Upper lobe of left lung (tissue), 6 donors: ENCODE measurements around the gene STOX2. TPM values are rescaled to one million over a fixed set of nuclear protein-coding genes. Genes with fewer than 3 reads are reported as not detected.

ENCODE experiments used
- ATAC-seq, 2 donors: fragments of 200-7000 bp; cut with Tn5 transposase; one replicate each; pipeline ENCODE4 v1.9.1; 2022; ENCODE audit warnings: mild to moderate bottlenecking in 2 of 2, moderate library complexity in 2 of 2; ENCODE audit not compliant: low FRiP score in 2 of 2
- DNase-seq, 2 donors: peaks; one replicate each; pipeline ENCODE4 v3.0.0-alpha.2; 2019 to 2020
- H3K27ac ChIP-seq, 4 donors: fragments of 200-600 bp; sonication (generic); one replicate each; pipeline ENCODE4 v1.5.1; 2016 to 2019
- H3K27me3 ChIP-seq, 4 donors: fragments of 200-600 bp; sonication (generic); one replicate each; pipeline ENCODE4 v1.5.1; 2017 to 2019
- H3K36me3 ChIP-seq, 4 donors: fragments of 200-600 bp; sonication (generic); one replicate each; pipeline ENCODE4 v1.5.1; 2016 to 2019
- H3K4me1 ChIP-seq, 4 donors: fragments of 200-600 bp; sonication (generic); one replicate each; pipeline ENCODE4 v1.5.1; 2018 to 2019
- H3K4me3 ChIP-seq, 4 donors: fragments of 200-600 bp; sonication (generic); one replicate each; pipeline ENCODE4 v1.5.1; 2017 to 2019; ENCODE audit warnings: mild to moderate bottlenecking in 2 of 4, moderate library complexity in 1 of 4
- H3K9me3 ChIP-seq, 4 donors: fragments of 200-600 bp; sonication (generic); one replicate each; pipeline ENCODE4 v1.5.1; 2018 to 2019
- EP300 ChIP-seq, 4 donors: sonication (generic); formaldehyde crosslinking; IDR thresholded peaks; one replicate each; pipeline ENCODE4 v1.5.1; 2017; ENCODE audit warnings: antibody characterized with exemption in 4 of 4, control low read depth in 2 of 4
- POLR2A ChIP-seq, 4 donors: fragments of 450-650 bp; IDR thresholded peaks; one replicate each; pipeline ENCODE4 v1.5.1; 2016 to 2017; ENCODE audit warnings: antibody characterized with exemption in 4 of 4, mild to moderate bottlenecking in 2 of 4
- POLR2AphosphoS5 ChIP-seq, 2 donors: sonication (generic); formaldehyde crosslinking; IDR thresholded peaks; one replicate each; pipeline ENCODE4 v1.5.1; 2017; ENCODE audit warnings: antibody characterized with exemption in 2 of 2
- WGBS, 2 donors: methylation state at CpG; one replicate each; pipeline ENCODE4 v1.1.5; 2017 to 2018; 5-methylcytosine and 5-hydroxymethylcytosine counted together
- total RNA-seq, 6 donors: library from RNA; depleted of rRNA in 4 of 6; stranded (reverse); fragments of >200 nt in 4 of 6; gene quantifications; one replicate each; pipeline versions ENCODE4 v1.1.0 to v1.2.1, GENCODE V29; 2016 to 2021
- TF ChIP-seq, protein P1 (sequence below), 6 experiments: fragments of 450-650 bp in 4 of 6; fragments of 200-600 bp in 2 of 6; sonication (generic) in 2 of 6; IDR thresholded peaks; one replicate each; pipeline ENCODE4 v1.5.1; 2016 to 2019; ENCODE audit warnings: antibody characterized with exemption in 6 of 6
- donor health status: DM: no; HTN: no; CAD: no; lungs with moderate emphysema.
- donor health status: DM: no; HTN: yes; CAD: no; lungs with severe emphysema.

STOX2 gene
- total RNA-seq, 6 donors from 2014 or later = 10.1 to 49.2 (median 24.1) TPM

DNA sequence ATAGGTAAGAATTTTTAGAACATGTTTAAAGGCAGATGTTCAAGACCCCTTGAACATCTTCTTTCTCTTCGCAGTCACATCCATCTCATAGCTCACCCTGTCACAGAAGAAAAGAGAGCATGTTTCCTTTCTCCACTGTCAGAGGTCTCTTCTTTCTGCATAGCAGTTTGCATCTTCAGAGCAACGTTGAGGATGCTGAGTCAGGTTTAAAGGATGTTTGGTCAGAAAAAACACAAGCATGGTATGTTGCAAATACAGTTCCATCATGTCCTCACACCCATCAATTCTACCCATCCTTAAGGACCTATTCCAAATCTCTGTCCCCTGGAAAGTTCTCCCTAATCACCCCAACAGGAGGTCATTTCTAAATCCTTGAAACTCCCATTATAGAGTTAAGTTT lies 84.8 kb downstream of the STOX2 start:
- ATAC-seq (no peak), DNase-seq (no peak)
- H3K4me3 ChIP-seq = no peak overlapping the region
- H3K36me3 ChIP-seq = no peaks in the 10 kb centered on the region
- no peaks in the 10 kb centered on the region for H3K9me3 ChIP-seq
- TF ChIP-seq, protein P1, sequence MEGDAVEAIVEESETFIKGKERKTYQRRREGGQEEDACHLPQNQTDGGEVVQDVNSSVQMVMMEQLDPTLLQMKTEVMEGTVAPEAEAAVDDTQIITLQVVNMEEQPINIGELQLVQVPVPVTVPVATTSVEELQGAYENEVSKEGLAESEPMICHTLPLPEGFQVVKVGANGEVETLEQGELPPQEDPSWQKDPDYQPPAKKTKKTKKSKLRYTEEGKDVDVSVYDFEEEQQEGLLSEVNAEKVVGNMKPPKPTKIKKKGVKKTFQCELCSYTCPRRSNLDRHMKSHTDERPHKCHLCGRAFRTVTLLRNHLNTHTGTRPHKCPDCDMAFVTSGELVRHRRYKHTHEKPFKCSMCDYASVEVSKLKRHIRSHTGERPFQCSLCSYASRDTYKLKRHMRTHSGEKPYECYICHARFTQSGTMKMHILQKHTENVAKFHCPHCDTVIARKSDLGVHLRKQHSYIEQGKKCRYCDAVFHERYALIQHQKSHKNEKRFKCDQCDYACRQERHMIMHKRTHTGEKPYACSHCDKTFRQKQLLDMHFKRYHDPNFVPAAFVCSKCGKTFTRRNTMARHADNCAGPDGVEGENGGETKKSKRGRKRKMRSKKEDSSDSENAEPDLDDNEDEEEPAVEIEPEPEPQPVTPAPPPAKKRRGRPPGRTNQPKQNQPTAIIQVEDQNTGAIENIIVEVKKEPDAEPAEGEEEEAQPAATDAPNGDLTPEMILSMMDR (IDR thresholded peaks at IDR 0.05) = no peak
- no peak for TF ChIP-seq EP300 (IDR thresholded peaks at IDR 0.05)
- TF ChIP-seq POLR2A (IDR thresholded peaks at IDR 0.05) = no peak
- TF ChIP-seq POLR2AphosphoS5 (IDR thresholded peaks at IDR 0.05) = no peak
- H3K27ac ChIP-seq = no peak overlapping the region
- 63 to 66% methylated on average over 2 of the region's 2 CpGs for WGBS, 2 donors
- no peaks in the 10 kb centered on the region for H3K27me3 ChIP-seq
- peaks cover 16 to 22% (median 16%) of the 10 kb centered on the region in 4 donors for H3K4me1 ChIP-seq

DNA sequence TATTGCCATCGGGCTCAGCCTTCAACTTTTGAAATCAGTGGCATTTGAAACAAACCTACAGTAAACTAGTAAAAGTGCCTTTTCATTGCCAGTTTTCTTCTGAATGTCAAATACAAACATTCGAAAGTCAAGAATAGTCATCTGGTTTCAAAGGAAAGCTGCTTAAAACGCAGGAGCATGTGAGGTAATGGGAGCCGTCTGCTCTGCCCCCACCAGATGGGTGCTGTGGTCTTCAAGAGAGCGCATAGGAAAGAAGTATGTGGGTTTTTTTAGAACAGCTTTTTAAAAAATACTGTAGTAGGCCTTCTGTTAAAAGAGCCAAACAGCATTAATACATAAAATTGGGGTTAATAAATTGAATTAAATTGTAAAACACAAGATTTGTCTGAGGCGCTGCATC lies 88.6 kb downstream of the STOX2 start:
- DNase-seq (no peak), ATAC-seq (no peak)
- no peak overlapping the region for H3K27ac ChIP-seq
- H3K9me3 ChIP-seq = no peaks in the 10 kb centered on the region
- H3K4me3 ChIP-seq = no peak overlapping the region
- WGBS, 2 donors = 84 to 86% methylated on average over 6 of the region's 6 CpGs
- TF ChIP-seq POLR2A (IDR thresholded peaks at IDR 0.05) (no peak), POLR2AphosphoS5 (IDR thresholded peaks at IDR 0.05) (no peak), EP300 (IDR thresholded peaks at IDR 0.05) (no peak)
- TF ChIP-seq, protein P1 (IDR thresholded peaks at IDR 0.05) = no peak
- no peaks in the 10 kb centered on the region for H3K36me3 ChIP-seq
- H3K4me1 ChIP-seq = peaks cover under 1 to 3% (median 2%) of the 10 kb centered on the region in 4 donors
- H3K27me3 ChIP-seq = no peaks in the 10 kb centered on the region

DNA sequence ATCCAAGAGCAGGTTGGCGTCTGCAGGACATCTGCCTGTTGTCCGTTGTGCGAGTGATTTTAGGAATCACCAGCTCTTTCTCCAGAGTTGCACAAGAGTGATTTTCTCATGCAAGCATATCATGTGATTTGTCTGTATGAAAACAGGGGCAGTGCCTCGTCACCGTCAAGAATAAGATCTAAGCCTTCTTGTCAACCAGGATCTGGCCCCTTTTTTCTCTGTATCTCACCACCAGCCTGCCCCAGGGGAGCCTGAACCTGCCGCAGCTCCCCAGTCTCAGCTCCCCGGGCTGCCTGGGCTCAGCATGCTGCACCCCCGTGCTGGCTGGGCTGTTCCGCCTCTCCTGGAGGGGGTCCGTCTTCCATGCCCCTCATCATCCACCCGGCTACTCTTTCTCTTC lies 90.5 kb downstream of the STOX2 start:
- Histone ChIP-seq H3K27ac (no peak overlapping the region), H3K27me3 (no peaks in the 10 kb centered on the region), H3K36me3 (no peaks in the 10 kb centered on the region), H3K4me1 (no peaks in the 10 kb centered on the region), H3K9me3 (no peaks in the 10 kb centered on the region), H3K4me3 (peak overlapping the region in 1 of 4 donors; percentile 23)
- peak in 1 of 2 donors; percentile 45 for DNase-seq
- TF ChIP-seq, protein P1 (IDR thresholded peaks at IDR 0.05) = no peak
- peak in 1 of 4 donors; percentile 9 for TF ChIP-seq EP300 (IDR thresholded peaks at IDR 0.05)
- 76% methylated on average over 11 of the region's 11 CpGs for WGBS, 2 donors
- ATAC-seq = no peak

DNA sequence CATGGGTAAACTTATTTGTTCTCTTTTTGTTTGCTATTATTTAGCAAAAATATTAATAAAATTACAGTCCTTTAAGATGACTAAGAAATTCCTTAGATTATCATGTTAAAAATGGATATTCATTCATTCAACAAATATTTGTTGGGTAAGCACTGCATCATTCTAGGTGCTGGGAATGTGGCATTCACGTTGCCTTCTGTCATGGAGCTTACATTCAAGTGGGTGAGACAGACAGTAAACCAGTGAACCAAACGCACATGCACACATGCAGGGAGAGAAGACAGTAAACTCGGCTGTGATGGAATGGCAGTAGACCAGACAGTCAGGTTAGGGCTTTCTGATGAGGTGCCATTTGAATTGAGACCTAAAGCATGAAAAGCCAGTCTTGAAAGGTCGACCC lies 91.8 kb downstream of the STOX2 start:
- DNase-seq (no peak), ATAC-seq (no peak)
- TF ChIP-seq EP300 (IDR thresholded peaks at IDR 0.05) (no peak), POLR2AphosphoS5 (IDR thresholded peaks at IDR 0.05) (no peak), POLR2A (IDR thresholded peaks at IDR 0.05) (no peak)
- TF ChIP-seq, protein P1 (IDR thresholded peaks at IDR 0.05) = no peak
- Histone ChIP-seq H3K4me1 (no peaks in the 10 kb centered on the region), H3K27me3 (no peaks in the 10 kb centered on the region), H3K27ac (no peak overlapping the region), H3K9me3 (no peaks in the 10 kb centered on the region), H3K4me3 (no peak overlapping the region), H3K36me3 (no peaks in the 10 kb centered on the region)
- 74 to 93% methylated on average over 4 of the region's 4 CpGs for WGBS, 2 donors

DNA sequence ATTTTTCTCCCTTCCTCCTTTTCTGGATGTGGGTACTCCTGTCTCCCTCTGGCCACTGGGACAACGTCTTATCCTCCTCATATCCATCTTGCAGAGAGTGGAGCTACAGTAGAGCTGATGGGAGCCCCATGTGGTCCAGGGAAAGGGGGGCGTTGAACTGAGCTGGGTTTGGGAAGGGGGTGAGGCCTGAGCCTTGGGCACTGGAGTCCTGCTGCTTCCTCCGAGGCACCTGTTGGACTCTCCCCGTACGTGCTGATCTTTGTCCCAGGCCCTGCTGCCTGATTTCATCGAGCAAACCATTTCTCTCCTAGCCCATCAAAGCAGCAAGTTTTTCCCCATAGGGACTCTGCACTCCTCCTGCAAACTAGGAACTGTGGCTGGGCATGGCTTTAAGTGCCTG lies 94.3 kb downstream of the STOX2 start:
- ATAC-seq (no peak), DNase-seq (no peak)
- 93 to 94% methylated on average over 5 to 6 of the region's 6 CpGs for WGBS, 2 donors
- no peaks in the 10 kb centered on the region for H3K9me3 ChIP-seq
- no peak overlapping the region for H3K4me3 ChIP-seq
- no peak overlapping the region for H3K27ac ChIP-seq
- TF ChIP-seq, protein P1 (IDR thresholded peaks at IDR 0.05) = no peak
- TF ChIP-seq EP300 (IDR thresholded peaks at IDR 0.05) (no peak), POLR2AphosphoS5 (IDR thresholded peaks at IDR 0.05) (no peak), POLR2A (IDR thresholded peaks at IDR 0.05) (no peak)
- H3K36me3 ChIP-seq = peaks cover 0 to 4% (median 0%) of the 10 kb centered on the region in 4 donors
- no peaks in the 10 kb centered on the region for H3K4me1 ChIP-seq
- H3K27me3 ChIP-seq = no peaks in the 10 kb centered on the region
